Testis (tissue), 3 donors: ENCODE measurements around the gene TMEM198. TPM values are rescaled to one million over a fixed set of nuclear protein-coding genes. Genes with fewer than 3 reads are reported as not detected.

ENCODE experiments used
- DNase-seq: peaks from one replicate; pipeline ENCODE4 v3.0.0-alpha.2; 2019
- H3K27ac ChIP-seq, 2 donors: fragments of 200-600 bp; sonication (generic); one replicate each; pipeline ENCODE4 v1.5.1; 2019
- H3K27me3 ChIP-seq: fragments of 200-600 bp; sonication (generic); one replicate; pipeline ENCODE4 v1.5.1; 2019
- H3K36me3 ChIP-seq: fragments of 200-600 bp; sonication (generic); one replicate; pipeline ENCODE4 v1.5.1; 2017; ENCODE audit warnings: low read depth; ENCODE audit errors: missing control alignments
- H3K4me1 ChIP-seq: fragments of 200-600 bp; sonication (generic); one replicate; pipeline ENCODE4 v1.5.1; 2019
- H3K4me3 ChIP-seq, 2 donors: fragments of 200-600 bp; sonication (generic); one replicate each; pipeline ENCODE4 v1.5.1; 2017 to 2019
- H3K9me3 ChIP-seq: fragments of 200-600 bp; sonication (generic); one replicate; pipeline ENCODE4 v1.5.1; 2017
- CTCF ChIP-seq, 3 experiments: fragments of 450-650 bp in 2 of 3; fragments of 200-600 bp in 1 of 3; sonication (generic) in 1 of 3; IDR thresholded peaks; one replicate each; pipeline ENCODE4 v1.5.1; 2016 to 2019; ENCODE audit warnings: antibody characterized with exemption in 3 of 3, mild to moderate bottlenecking in 2 of 3, moderate library complexity in 1 of 3
- POLR2A ChIP-seq: fragments of 450-650 bp; IDR thresholded peaks from one replicate; pipeline ENCODE4 v1.6.1; 2017; ENCODE audit warnings: antibody characterized with exemption, mild to moderate bottlenecking, moderate library complexity
- WGBS, 2 donors: methylation state at CpG; one replicate each; pipeline ENCODE4 v1.1.5; 2018; 5-methylcytosine and 5-hydroxymethylcytosine counted together
- intact Hi-C: fragments of 100-400 bp; cut with DNase I; formaldehyde crosslinking; loops from one replicate; pipeline ENCODE4 v1.15.1; 2023; ENCODE audit warnings: low total_unique reads
- polyA plus RNA-seq: library from polyadenylated mRNA; stranded (reverse); fragments of 350-450 nt; fragmentation: Illumina TruSeq; extraction: RNeasy Lipid Tissue Mini Kit (QIAGEN cat#74804); gene quantifications from one replicate; pipeline ENCODE4 v1.2.3, GENCODE V29; 2014; ENCODE audit warnings: low read depth, low replicate concordance; ENCODE audit not compliant: insufficient read depth
- total RNA-seq, 2 donors: library from RNA; depleted of rRNA; stranded (reverse); fragments of >200 nt; gene quantifications; one replicate each; pipeline ENCODE4 v1.2.3, GENCODE V29; 2016

TMEM198 gene
- total and polyA plus RNA-seq, 3 donors from 2014 or later = 7.3 to 11.8 (median 11.3) TPM

GRCh38 chr2:219496825-219497494, 46.9 kb upstream of the TMEM198 start:
- WGBS, 2 donors = 29 to 42% methylated on average over 28 to 61 of the region's 61 CpGs
- Histone ChIP-seq H3K4me1 (peaks cover 17% of the 10 kb centered on the region), H3K36me3 (no peaks in the 10 kb centered on the region), H3K9me3 (no peaks in the 10 kb centered on the region), H3K27ac (no peak overlapping the region), H3K4me3 (no peak overlapping the region), H3K27me3 (no peaks in the 10 kb centered on the region)
- intact Hi-C loops = no loop called here
- TF ChIP-seq POLR2A = no peak
- TF ChIP-seq CTCF (IDR thresholded peaks at IDR 0.05) = no peak
- DNase-seq = no peak

- DNase-seq = peak; percentile 94
- peaks cover 17% of the 10 kb centered on the region for H3K4me1 ChIP-seq
- intact Hi-C loops = no loop called here
- H3K27me3 ChIP-seq = no peaks in the 10 kb centered on the region
- H3K36me3 ChIP-seq = no peaks in the 10 kb centered on the region
- H3K4me3 ChIP-seq = peak overlapping the region; percentile 67 to 77
- H3K27ac ChIP-seq = peak overlapping the region; percentile 90 to 98
- TF ChIP-seq POLR2A (no peak), CTCF (IDR thresholded peaks at IDR 0.05) (no peak)
- H3K9me3 ChIP-seq = no peaks in the 10 kb centered on the region
- 5 to 22% methylated on average over 29 to 59 of the region's 59 CpGs for WGBS, 2 donors
Observed at GRCh38 chr2:219497495-219498279, 46.1 kb upstream of the TMEM198 start.

- 0 to 1% methylated on average over 39 to 49 of the region's 49 CpGs for WGBS, 2 donors
- DNase-seq = peak; percentile 99
- H3K27ac ChIP-seq = peak within 1 kb of the TSS; percentile 90 to 98
- TF ChIP-seq POLR2A (peak; percentile 50), CTCF (IDR thresholded peaks at IDR 0.05) (no peak)
- intact Hi-C loops = no loop called here
- peak within 1 kb of the TSS; percentile 67 to 77 for H3K4me3 ChIP-seq
- H3K4me1 ChIP-seq = peaks cover 17% of the 10 kb centered on the region
- no peaks in the 10 kb centered on the region for H3K36me3 ChIP-seq
- no peaks in the 10 kb centered on the region for H3K9me3 ChIP-seq
- no peaks in the 10 kb centered on the region for H3K27me3 ChIP-seq
Observed at GRCh38 chr2:219498280-219499057, 45.4 kb upstream of the TMEM198 start, which contains the start of gene GMPPA. Gene GMPPA (plus strand): TSS chr2:219498891. CDS start chr2:219499976, 1,085 bp downstream.

GRCh38 chr2:219499058-219499307, 44.8 kb upstream of the TMEM198 start:
- intact Hi-C loops = no loop called here
- Histone ChIP-seq H3K9me3 (no peaks in the 10 kb centered on the region), H3K4me1 (peaks cover 17% of the 10 kb centered on the region), H3K27ac (peak overlapping the region; percentile 90 to 98), H3K27me3 (no peaks in the 10 kb centered on the region), H3K4me3 (peak overlapping the region; percentile 67 to 77), H3K36me3 (no peaks in the 10 kb centered on the region)
- 0% methylated on average over 3 of the region's 3 CpGs for WGBS, 2 donors
- no peak for DNase-seq
- TF ChIP-seq POLR2A (no peak), CTCF (IDR thresholded peaks at IDR 0.05) (no peak)
